GDM1 (cell line): ENCODE results near the gene ALS2CL.

Experiments used
- DNase-seq: peaks from one replicate; lab custom pipeline; 2025; lab: John Stamatoyannopoulos, UW

The ALS2CL gene

DNA sequence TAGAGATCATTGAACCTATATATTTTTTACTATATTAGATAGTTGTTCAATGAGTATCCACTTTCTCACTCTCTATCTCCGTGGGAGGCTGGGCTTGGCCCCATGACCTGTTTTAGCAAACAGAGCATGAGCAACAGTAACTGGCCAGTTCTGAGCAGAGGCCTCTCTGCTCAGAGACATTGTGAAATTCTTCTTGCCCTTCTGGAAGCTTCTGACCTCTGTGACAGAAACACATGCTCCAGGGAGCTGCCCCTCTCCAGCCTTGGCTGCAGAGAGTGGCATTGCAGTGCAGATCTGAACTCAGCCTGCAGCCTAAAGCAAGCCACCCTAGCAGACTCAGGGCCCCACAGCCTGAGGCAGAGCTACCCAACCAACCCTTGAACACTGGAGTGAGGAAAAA lies 60.7 kb downstream of the ALS2CL start:
- DNase-seq: no peak

DNA sequence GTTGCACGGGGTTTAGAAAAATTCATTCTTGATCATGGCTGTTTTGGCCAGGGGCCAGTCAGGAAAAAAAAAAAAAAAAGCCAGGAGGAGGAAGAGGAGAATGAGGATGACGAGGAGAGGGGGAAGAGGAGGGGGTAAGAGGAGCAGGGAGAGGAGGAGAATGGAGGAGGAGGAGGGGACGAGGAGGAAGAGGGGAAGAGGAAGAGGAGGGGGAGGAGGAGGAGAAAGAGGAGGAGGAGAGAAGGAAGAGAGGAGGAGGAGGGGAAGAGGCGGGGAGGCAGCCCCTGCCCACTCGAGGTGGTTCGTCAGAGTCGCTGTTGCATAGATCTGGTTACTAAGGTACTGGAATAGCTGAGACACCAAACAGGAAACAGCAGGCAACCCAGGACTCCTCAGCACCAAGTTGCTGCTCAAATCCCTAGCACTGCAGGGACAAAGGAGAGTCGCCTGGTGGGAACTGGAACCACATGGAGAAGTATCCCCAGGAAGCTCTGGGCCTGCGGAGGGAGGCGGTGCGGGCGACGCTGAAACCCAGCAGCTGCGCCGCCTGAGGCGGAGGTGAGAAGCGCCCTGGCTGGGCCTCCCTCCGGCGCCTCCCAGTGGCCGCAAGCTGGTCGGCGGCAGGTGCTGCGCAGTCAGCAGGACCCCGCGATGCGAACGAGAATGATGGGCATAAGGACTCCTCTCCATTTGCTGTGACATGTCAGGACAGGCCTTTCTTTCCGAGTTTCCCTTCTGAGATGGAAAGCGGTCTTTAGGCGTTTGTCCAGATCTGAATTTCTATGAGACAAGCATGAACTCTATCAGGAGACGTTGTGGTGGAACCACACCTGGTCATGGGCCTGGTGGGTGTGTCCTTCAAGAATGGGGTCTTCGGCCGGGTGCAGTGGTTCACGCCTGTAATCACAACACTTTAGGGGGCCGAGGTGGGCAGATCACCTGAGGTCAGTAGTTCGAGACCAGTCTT lies 63.6 kb downstream of the ALS2CL start:
- DNase-seq: peak; percentile 75

DNA sequence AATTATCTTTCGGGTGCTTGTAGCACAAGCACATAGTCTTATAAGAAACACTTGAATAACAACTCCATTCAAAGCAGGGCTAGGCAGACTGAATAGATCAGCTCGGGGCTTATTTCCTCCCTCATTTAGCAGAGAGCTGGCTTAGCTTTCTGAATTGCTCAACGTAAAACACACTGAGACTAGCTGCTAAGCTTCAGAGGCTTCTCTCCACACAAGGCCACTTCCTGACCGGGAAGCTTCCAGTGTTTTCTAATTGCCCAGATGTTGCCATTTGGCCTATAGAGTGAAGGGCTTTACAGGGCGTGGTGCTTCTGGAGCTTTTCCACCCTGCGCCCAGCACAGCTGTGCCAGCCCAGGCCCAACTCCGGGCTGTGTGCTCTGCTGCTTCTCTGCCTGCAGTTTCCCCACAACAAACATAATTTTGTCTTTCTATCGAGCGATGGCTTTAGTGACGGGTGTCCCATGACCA lies 64.5 kb downstream of the ALS2CL start:
- DNase-seq: no peak

DNA sequence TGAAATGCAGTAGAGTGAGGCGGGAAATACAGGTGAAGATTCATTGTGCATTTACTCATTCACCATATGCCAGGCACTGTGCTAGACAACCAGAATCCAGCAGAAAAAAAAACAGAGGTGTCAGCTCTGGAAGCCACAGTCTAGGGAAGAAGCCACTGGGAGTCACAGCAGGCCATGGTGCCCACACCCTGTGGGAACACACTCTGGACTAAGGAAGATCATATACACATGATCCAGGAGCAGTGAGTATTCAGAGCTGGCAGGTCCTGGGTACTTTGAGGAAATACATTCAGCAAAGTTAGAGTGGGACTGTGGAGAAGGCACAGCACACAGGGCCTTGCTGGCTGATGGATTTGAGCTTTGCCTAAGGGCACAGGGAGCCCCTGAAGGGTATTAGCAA lies 66.4 kb downstream of the ALS2CL start:
- DNase-seq: no peak

DNA sequence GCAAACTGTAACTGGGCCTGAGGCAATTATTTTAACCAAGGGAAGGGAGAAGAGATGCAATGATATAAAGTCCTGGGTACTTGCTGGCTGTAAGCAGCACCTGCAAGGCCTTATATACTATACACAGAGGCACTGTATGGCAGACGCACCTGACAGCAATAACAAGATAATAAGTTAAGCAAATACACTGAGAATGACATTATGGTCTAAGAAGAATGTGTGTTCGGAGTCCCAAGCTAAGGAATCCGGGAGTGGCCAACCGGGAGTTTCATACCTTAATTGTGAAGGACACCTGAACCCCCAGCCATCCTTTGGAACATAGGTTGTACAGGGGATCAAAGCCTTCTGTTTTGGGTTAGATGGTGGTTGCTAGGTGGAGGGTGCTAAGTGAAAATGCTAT lies 67.4 kb downstream of the ALS2CL start:
- DNase-seq: no peak

DNA sequence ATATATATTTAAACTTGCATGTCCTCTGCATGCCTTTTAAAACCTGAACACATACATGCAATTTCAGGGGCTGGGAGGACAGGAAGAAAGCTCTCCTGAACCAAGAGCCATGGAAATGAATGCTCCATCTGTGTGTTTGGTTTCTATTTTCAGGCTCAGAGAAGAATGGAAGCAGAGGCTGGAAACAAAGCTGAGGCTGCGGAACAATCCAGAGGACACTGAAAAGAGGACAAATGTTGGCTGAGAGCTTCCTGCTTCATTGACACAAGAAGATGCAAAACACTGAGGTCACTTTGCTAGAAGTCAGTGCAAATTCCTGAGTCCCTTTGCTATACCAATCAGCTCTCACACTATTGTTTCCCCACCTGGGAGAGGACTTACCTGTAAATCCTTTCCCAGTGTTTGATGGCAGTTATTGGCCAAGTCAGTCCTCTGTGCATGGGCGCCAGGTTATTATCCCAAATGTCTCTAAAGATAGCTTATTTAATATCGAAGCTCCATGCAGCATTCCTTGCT lies 68.4 kb downstream of the ALS2CL start:
- no peak for DNase-seq

DNA sequence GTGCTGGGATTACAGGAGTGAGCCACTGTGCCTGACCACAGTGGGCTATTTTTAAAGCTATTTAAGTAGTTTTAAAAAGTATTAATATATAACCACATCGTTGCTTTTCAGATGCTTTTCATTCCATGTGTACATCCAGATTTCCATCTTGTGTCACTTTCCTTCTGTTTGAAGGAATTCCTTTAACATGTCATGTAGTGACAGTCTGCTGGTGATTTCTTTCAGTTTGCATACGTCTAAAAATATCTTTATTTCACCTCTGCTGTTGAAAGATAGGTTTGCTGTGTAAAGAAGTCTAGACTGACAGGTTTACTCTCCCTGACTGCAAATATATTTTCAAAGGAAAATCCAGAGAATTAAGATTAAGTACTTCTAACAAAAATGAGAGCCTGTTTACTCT lies 68.9 kb downstream of the ALS2CL start:
- no peak for DNase-seq

DNA sequence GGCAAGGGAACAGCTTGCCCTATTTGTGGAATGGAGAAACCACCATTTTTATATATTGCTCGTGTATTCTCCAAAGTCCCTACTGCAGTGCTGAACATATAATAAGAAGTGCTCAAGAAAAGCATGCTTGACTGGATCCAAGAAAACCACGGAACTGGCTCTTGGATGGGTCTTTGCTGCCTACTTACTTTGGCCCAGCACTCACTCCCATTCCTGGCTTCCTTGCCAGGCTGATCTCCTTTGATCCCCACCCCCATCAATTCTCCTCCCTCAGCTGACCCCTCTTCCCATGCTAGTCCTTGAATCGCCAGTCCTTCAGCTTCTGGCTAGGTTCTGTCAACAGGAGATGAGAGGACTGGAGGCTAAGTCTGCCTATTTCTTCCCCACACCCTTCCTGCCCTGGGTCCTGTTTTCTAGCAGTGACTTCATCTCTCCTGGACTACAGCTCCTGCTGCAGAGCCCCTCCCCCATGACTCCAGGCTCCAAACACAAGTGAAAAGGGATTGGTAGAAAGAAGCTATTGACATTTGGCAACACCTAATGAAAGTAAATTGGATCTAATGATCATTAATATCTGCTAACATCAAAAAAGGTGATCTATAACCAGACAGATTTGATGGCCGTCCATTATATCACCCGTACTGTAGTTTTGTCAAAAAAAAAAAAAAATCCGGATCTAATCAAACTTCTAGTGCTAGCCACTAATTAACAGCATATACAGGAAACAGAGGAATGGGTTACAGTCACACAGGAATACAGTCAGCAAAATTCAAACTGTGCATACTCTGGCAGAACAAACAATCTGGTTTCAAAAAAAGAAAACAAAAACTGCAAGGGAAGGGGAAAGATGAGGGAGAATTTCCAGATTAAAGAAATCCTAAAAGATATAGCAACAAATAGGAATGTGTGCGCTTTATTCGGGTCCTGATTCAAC lies 73.4 kb downstream of the ALS2CL start:
- DNase-seq: no peak
